MM.1S (cell line): ENCODE results near the gene DRG1.

Experiments
- DNase-seq: peaks from one replicate; pipeline ENCODE4 v3.0.0-alpha.2; 2015
- H2AFZ ChIP-seq: fragments of 300-600 bp; sonication (generic); 2 replicates; pipeline ENCODE4 v1.6.0; 2016; ENCODE audit warnings: antibody characterized with exemption, low read length
- H3F3A ChIP-seq: fragments of 300-600 bp; sonication (generic); 2 replicates; pipeline ENCODE4 v1.6.1; 2016; ENCODE audit warnings: mild to moderate bottlenecking, antibody characterized with exemption, low read length, moderate library complexity, mixed read lengths; ENCODE audit not compliant: insufficient read depth
- H3K27ac ChIP-seq: fragments of 300-600 bp; sonication (generic); 2 replicates; pipeline ENCODE4 v1.5.1; 2016; ENCODE audit warnings: mild to moderate bottlenecking, low read length
- H3K27me3 ChIP-seq: fragments of 300-600 bp; sonication (generic); replicated peaks from 2 replicates; pipeline ENCODE4 v1.6.0; 2016; ENCODE audit warnings: low read length; ENCODE audit not compliant: insufficient read depth
- H3K36me3 ChIP-seq: fragments of 300-600 bp; sonication (generic); replicated peaks from 2 replicates; pipeline ENCODE4 v1.6.1; 2016; ENCODE audit warnings: mild to moderate bottlenecking, low read length, mixed read lengths; ENCODE audit not compliant: insufficient read depth
- H3K4me1 ChIP-seq: fragments of 300-600 bp; sonication (generic); 2 replicates; pipeline ENCODE4 v1.6.1; 2016; ENCODE audit warnings: low read length, mixed read lengths
- H3K4me2 ChIP-seq: fragments of 300-600 bp; sonication (generic); 2 replicates; pipeline ENCODE4 v1.6.0; 2016; ENCODE audit warnings: low read depth, low read length
- H3K4me3 ChIP-seq: fragments of 300-600 bp; sonication (generic); 2 replicates; pipeline ENCODE4 v1.5.1; 2016; ENCODE audit warnings: low read length, mixed read lengths
- H3K79me2 ChIP-seq: fragments of 300-600 bp; sonication (generic); 2 replicates; pipeline ENCODE4 v1.6.1; 2016; ENCODE audit warnings: mixed run types, low read length, mixed read lengths
- H3K9ac ChIP-seq: fragments of 300-600 bp; sonication (generic); 2 replicates; pipeline ENCODE4 v1.6.1; 2016; ENCODE audit warnings: low read length, mixed read lengths
- H3K9me2 ChIP-seq: fragments of 300-600 bp; sonication (generic); replicated peaks from 2 replicates; pipeline ENCODE4 v1.6.1; 2016; ENCODE audit warnings: mild to moderate bottlenecking, low read length, mixed read lengths; ENCODE audit not compliant: insufficient read depth
- H3K9me3 ChIP-seq: fragments of 300-600 bp; sonication (generic); replicated peaks from 2 replicates; pipeline ENCODE4 v1.6.1; 2016; ENCODE audit warnings: mild to moderate bottlenecking, low read length, mixed read lengths; ENCODE audit not compliant: insufficient read depth
- H4K20me1 ChIP-seq: fragments of 300-600 bp; sonication (generic); 2 replicates; pipeline ENCODE4 v1.6.1; 2016; ENCODE audit warnings: mild to moderate bottlenecking, low read length, moderate library complexity, mixed read lengths; ENCODE audit not compliant: insufficient read depth
- EZH2 ChIP-seq: fragments of 300-600 bp; sonication (generic); optimal IDR thresholded peaks from 2 replicates; pipeline ENCODE3; 2017; ENCODE audit warnings: low read depth, mild to moderate bottlenecking, antibody characterized with exemption, low read length, mixed read lengths
- EZH2phosphoT487 ChIP-seq: fragments of 300-600 bp; sonication (generic); IDR thresholded peaks from 2 replicates; pipeline ENCODE4 v1.6.1; 2018; ENCODE audit warnings: antibody characterized with exemption, low read length
- TF ChIP-seq, protein P1 (sequence below): fragments of 300-600 bp; sonication (generic); IDR thresholded peaks from 2 replicates; pipeline ENCODE4 v1.5.1; 2016; ENCODE audit warnings: antibody characterized with exemption, low read length, mixed read lengths

Gene DRG1

DNA sequence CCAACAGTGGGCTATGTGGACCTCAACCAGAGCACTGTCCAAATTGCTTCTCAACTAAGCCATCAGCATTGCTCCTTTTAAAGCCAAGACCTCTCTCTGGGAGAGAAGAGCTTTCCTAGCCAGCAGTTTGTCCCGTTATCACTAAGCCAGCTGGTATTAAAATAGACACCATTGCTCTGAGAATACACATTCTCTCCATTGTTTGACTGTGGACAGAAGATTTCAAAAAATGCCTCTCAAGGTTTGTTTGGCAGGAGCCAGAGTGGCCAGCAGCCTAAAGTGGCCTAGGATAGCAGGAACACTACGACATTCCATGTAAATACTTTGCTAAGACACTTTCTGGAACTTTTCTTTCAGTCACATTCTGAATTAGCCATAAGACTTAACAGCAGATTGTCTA is 49.0 kb downstream of the DRG1 start:
- no peak for DNase-seq
- Histone ChIP-seq H3K9ac (no peak overlapping the region), H3K4me2 (no peak overlapping the region), H2AFZ (no peak overlapping the region), H3K27me3 (no peaks in the 10 kb centered on the region), H3K4me1 (peaks cover 42% of the 10 kb centered on the region), H3K9me2 (no peaks in the 10 kb centered on the region), H3K79me2 (peaks cover 3% of the 10 kb centered on the region; the same call in 1 of the 2 replicates), H3K27ac (no peak overlapping the region), H3K36me3 (peaks cover 4% of the 10 kb centered on the region; the same call in 1 of the 2 replicates), H3K9me3 (no peaks in the 10 kb centered on the region), H3K4me3 (no peak overlapping the region), H3F3A (peaks cover 29% of the 10 kb centered on the region), H4K20me1 (no peaks in the 10 kb centered on the region)
- TF ChIP-seq, protein P1, sequence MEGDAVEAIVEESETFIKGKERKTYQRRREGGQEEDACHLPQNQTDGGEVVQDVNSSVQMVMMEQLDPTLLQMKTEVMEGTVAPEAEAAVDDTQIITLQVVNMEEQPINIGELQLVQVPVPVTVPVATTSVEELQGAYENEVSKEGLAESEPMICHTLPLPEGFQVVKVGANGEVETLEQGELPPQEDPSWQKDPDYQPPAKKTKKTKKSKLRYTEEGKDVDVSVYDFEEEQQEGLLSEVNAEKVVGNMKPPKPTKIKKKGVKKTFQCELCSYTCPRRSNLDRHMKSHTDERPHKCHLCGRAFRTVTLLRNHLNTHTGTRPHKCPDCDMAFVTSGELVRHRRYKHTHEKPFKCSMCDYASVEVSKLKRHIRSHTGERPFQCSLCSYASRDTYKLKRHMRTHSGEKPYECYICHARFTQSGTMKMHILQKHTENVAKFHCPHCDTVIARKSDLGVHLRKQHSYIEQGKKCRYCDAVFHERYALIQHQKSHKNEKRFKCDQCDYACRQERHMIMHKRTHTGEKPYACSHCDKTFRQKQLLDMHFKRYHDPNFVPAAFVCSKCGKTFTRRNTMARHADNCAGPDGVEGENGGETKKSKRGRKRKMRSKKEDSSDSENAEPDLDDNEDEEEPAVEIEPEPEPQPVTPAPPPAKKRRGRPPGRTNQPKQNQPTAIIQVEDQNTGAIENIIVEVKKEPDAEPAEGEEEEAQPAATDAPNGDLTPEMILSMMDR, result no peak
- TF ChIP-seq EZH2 (no peak), EZH2phosphoT487 (no peak)

DNA sequence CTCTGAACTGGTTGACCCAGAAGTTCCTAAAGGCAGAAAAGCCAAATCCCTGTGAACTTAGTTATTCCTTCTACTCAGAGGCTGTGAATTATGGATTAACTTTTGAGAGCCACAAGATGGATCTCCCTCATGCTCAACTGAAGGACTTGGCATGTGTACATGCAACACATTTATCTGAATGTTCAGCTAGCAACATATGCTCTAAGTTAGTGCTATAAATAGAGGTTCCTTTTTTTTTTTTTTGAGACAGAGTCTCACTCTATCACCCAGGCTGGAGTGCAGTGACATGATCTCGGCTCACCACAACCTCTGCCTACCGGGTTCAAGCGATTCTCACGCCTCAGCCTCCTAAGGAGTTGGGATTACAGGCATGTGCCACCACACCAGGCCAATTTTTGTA is 50.1 kb downstream of the DRG1 start:
- H3K27ac ChIP-seq, result no peak overlapping the region

DNA sequence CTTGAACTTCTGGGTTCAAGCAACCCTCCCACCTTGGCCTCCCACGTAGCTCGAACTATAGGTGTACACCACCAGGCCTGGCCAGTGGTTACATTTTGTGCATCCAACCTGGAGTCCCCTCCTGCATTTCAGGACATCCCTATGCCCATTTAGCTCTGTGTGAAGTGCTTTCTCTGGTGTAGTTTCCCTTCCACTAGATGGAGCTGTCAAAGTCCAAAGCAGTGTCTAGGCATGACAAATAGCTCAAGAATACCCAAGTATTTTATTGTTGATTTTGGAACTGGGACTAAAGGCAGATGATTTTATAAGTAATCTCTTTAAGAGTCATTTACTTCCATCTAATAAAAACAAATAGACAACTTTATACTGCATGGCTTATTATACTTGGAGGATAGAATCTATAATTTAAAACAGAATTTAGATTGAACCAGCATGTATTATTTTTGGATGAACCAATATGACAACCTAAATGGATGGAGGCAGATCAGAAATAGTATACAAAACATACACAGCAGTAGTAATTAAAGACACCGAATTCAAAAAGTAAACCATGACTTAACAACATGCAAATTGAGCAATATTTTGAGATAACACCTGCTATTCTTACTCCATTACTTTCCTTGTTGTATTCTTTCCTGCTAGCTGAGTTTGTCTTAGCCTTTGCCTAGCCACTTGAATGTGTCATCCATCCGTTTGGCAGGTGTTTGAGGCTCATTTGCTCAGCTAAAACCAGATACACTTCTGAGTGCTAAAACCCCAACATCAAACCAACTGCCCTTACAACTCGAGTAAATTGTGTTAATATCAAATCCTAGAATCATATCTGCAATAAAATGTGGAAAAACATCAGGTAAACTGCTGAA is 52.5 kb downstream of the DRG1 start:
- no peaks in the 10 kb centered on the region for H4K20me1 ChIP-seq
- H3K4me3 ChIP-seq, result no peak overlapping the region
- no peaks in the 10 kb centered on the region for H3K9me2 ChIP-seq
- H3F3A ChIP-seq, result peaks cover 17% of the 10 kb centered on the region
- no peaks in the 10 kb centered on the region for H3K9me3 ChIP-seq
- H3K4me2 ChIP-seq, result no peak overlapping the region
- peak; percentile 37 for DNase-seq
- TF ChIP-seq, protein P1, result peak; percentile 51
- TF ChIP-seq EZH2phosphoT487 (no peak), EZH2 (no peak)
- H3K36me3 ChIP-seq, result peaks cover 6% of the 10 kb centered on the region; the same call in 1 of the 2 replicates
- no peak overlapping the region for H3K9ac ChIP-seq
- H3K4me1 ChIP-seq, result peaks cover 19% of the 10 kb centered on the region
- no peak overlapping the region for H2AFZ ChIP-seq
- no peaks in the 10 kb centered on the region for H3K79me2 ChIP-seq
- H3K27ac ChIP-seq, result no peak overlapping the region
- H3K27me3 ChIP-seq, result no peaks in the 10 kb centered on the region

More for the DNA sequence above, 50.1 kb downstream of the DRG1 start:
- DNase-seq, result no peak
- no peak overlapping the region for H3K9ac ChIP-seq
- no peak overlapping the region for H3K4me3 ChIP-seq
- H3K27me3 ChIP-seq, result no peaks in the 10 kb centered on the region
- H3K79me2 ChIP-seq, result peaks cover 3% of the 10 kb centered on the region; the same call in 1 of the 2 replicates
- H4K20me1 ChIP-seq, result no peaks in the 10 kb centered on the region
- peaks cover 4% of the 10 kb centered on the region; the same call in 1 of the 2 replicates for H3K36me3 ChIP-seq
- peaks cover 42% of the 10 kb centered on the region for H3K4me1 ChIP-seq
- TF ChIP-seq, protein P1, result no peak
- TF ChIP-seq EZH2phosphoT487, result no peak
- TF ChIP-seq EZH2, result no peak
- no peak overlapping the region for H2AFZ ChIP-seq
- H3K4me2 ChIP-seq, result no peak overlapping the region
- H3K9me2 ChIP-seq, result no peaks in the 10 kb centered on the region
- H3F3A ChIP-seq, result peaks cover 29% of the 10 kb centered on the region
- no peaks in the 10 kb centered on the region for H3K9me3 ChIP-seq
